ENCODE measurements around the gene SAMD4B.

The SAMD4B gene

DNA sequence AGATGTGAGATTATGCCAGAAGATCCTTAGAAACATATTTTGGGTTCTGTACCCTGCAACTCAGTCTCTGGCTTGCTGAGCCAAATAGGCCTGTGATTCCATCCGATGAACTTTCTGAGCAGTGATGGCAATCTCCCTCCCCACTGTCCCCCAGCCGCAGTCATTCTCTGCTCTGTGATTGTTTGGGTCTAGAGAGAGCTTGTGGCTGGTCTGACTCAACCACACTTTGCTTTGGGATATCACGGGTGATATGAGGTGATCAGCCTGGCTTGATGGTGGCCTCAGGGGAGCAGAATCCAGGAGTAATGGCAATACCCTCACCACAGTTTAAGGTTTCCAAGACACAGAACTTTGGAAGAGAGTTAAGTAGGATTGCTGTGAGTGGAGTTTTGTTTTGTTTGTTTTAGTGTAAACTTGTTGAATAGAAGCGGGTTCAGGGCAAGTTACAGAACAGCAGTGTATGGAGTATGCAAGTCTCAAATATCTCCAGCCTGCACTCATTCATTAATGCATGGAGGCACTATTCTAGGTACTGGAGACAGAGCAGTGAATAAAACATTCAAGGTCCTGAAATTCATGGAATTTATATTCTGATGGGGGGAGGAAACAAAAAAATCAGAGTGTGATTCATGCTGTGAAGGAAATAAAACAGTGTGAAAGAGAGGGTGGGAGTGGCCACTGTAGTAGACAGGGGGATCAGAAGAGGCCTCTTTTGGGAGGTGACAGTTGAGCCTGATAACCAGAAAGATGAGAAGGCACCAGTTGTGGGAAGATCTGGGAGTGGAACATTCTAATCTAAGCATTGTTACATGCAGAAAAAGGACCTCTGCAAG is 5.3 kb downstream of the SAMD4B start:
- H3K4me3 ChIP-seq, result no peak overlapping the region
- TF ChIP-seq, protein P1, sequence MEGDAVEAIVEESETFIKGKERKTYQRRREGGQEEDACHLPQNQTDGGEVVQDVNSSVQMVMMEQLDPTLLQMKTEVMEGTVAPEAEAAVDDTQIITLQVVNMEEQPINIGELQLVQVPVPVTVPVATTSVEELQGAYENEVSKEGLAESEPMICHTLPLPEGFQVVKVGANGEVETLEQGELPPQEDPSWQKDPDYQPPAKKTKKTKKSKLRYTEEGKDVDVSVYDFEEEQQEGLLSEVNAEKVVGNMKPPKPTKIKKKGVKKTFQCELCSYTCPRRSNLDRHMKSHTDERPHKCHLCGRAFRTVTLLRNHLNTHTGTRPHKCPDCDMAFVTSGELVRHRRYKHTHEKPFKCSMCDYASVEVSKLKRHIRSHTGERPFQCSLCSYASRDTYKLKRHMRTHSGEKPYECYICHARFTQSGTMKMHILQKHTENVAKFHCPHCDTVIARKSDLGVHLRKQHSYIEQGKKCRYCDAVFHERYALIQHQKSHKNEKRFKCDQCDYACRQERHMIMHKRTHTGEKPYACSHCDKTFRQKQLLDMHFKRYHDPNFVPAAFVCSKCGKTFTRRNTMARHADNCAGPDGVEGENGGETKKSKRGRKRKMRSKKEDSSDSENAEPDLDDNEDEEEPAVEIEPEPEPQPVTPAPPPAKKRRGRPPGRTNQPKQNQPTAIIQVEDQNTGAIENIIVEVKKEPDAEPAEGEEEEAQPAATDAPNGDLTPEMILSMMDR (IDR thresholded peaks at IDR 0.05), result no peak
- H3K27ac ChIP-seq, result no peak overlapping the region
- DNase-seq (ENCODE audit: low spot score), result no peak

DNA sequence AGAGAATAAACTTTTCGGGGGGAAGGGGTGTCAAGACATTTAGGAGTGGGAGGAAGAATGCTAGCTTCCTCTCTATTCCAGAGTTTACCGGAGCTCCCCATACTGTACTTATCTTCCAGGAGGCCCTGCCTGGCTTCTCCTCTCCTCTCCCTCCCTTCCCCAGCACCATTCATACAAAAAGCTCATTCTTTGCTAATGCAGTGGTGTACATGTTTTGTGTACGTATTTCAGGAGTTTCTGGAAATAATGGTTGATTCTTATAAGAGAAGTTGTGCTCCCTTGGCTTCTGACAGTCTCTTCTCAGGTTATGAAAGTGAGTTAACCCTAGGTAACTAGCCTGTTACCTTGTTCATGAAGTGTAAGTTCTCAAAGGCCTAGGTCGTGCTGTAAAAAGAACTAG is 7.1 kb downstream of the SAMD4B start:
- TF ChIP-seq, protein P1 (IDR thresholded peaks at IDR 0.05), result no peak
- Histone ChIP-seq H3K4me3 (no peak overlapping the region), H3K27ac (no peak overlapping the region)
- DNase-seq (ENCODE audit: low spot score), result no peak

DNA sequence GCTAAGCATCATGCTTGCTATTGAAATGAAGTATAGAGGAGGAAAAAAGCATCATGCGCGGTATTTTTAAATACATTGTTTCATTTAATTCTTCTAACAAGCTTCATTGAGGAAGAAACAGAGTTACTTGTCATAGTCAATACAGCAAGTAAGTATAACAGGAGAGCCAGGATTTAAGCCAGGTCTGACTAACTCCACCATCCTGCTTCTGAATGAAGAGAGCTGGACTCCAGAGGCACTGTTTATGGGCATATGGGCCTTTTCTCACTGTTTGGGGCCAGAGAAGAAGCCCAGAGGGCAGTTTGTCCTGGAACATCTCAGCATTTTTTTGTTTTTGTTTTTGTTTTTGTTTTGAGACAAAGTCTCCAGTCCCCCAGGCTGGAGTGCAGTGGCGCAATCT is 7.9 kb downstream of the SAMD4B start:
- H3K4me3 ChIP-seq, result no peak overlapping the region
- DNase-seq (ENCODE audit: low spot score), result no peak
- H3K27ac ChIP-seq, result no peak overlapping the region
- TF ChIP-seq, protein P1 (IDR thresholded peaks at IDR 0.05), result no peak

GRCh38 chr19:39351537-39352064 is 9.4 kb downstream of the SAMD4B start:
- H3K4me3 ChIP-seq, result no peak overlapping the region
- TF ChIP-seq, protein P1 (IDR thresholded peaks at IDR 0.05), result no peak
- peak overlapping the region in 1 of 2 donors; percentile 50 for H3K27ac ChIP-seq
- no peak for DNase-seq (ENCODE audit: low spot score)

GRCh38 chr19:39352381-39353255 is 10.4 kb downstream of the SAMD4B start:
- Histone ChIP-seq H3K27ac (peak overlapping the region in 1 of 2 donors; percentile 50), H3K4me3 (no peak overlapping the region)
- TF ChIP-seq, protein P1 (IDR thresholded peaks at IDR 0.05), result no peak
- no peak for DNase-seq (ENCODE audit: low spot score)

DNA sequence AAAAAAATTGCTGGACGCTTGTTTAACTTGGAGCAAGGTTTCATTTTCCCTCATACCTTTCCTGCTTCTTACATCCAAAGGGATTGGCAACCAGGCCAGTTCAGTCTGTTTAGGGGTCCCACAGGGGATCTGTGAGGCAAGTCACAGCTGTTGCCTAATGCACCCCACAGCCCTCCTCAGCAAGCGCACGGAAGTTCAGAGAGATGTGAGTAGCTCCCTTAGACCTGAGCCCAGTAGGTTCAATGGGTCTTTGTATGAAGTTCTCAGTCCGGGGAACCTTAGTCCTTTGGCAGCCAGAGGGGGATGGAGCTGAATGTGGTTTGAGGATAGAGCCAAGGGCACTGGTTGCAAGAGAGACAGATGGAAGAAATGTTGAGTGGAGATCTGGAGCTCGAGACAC is 13.0 kb downstream of the SAMD4B start:
- H3K4me3 ChIP-seq, result no peak overlapping the region
- DNase-seq (ENCODE audit: low spot score), result no peak
- H3K27ac ChIP-seq, result no peak overlapping the region
- TF ChIP-seq, protein P1 (IDR thresholded peaks at IDR 0.05), result no peak
